ENCODE data around the gene UQCRHL.

Gene UQCRHL

DNA sequence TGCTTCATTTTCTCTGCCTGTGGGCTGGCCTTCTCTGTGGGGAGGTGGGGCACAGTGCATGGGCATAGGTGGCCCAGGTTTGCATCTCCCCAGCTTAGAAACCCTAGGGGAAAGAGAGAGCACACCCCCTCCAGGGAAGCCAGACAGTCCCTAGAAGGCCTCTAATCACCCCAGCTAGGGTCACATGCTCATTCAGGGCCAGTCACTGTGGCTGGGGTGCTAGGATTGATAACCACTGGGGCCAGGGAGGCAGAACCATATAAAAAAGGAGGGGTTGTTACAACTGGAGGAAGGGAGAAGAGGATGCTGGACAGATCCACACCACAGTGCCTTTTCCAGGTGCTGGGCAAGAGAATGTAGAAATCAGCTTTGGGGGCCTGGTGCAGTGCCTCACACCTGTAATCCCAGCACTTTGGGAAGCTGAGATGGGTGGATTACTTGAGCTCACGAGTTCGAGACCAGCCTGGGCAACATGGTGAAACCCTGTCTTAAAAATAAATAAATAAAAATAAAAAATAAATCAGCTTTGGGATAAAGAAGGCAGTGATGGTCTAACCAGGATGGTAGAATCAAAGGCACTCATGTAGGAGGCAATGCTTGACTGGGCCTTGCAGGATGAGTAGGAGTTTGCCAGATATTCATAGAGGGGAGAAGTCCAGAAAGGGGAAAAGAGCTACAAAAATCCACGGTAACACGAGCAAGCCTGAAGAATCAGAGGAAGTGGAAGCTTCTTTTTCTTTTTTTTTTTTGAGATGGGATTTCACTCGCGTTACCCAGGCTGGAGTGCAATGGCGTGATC is 29.3 kb downstream of the UQCRHL start:
- Histone ChIP-seq H3K4me1 (ENCODE audit: control insufficient read depth in 1 of 2, insufficient read depth in 1 of 2, low read depth in 1 of 2, low read length in 1 of 2) (no peaks in the 10 kb centered on the region), H3K9me3 (no peaks in the 10 kb centered on the region), H3K4me3 (ENCODE audit: low read depth in 1 of 2, low read length in 1 of 2) (no peak overlapping the region), H3K36me3 (no peaks in the 10 kb centered on the region), H3K27ac (no peak overlapping the region), H3K27me3 (no peaks in the 10 kb centered on the region)
- TF ChIP-seq CTCF (IDR thresholded peaks at IDR 0.05), result no peak

- no peak for TF ChIP-seq CTCF (IDR thresholded peaks at IDR 0.05)
- no peak overlapping the region for H3K4me3 ChIP-seq (ENCODE audit: low read depth in 1 of 2, low read length in 1 of 2)
Measured at GRCh38 chr1:15775706-15776105, 31.7 kb downstream of the UQCRHL start.

GRCh38 chr1:15771836-15772515 is 35.5 kb downstream of the UQCRHL start:
- no peaks in the 10 kb centered on the region for H3K36me3 ChIP-seq
- H3K4me1 ChIP-seq (ENCODE audit: control insufficient read depth in 1 of 2, insufficient read depth in 1 of 2, low read depth in 1 of 2, low read length in 1 of 2), result no peaks in the 10 kb centered on the region
- H3K4me3 ChIP-seq (ENCODE audit: low read depth in 1 of 2, low read length in 1 of 2), result no peak overlapping the region
- TF ChIP-seq CTCF (IDR thresholded peaks at IDR 0.05), result no peak
- H3K9me3 ChIP-seq, result no peaks in the 10 kb centered on the region
- peaks cover 25% of the 10 kb centered on the region for H3K27me3 ChIP-seq
- no peak overlapping the region for H3K27ac ChIP-seq

More at GRCh38 chr1:15775706-15776105, 31.7 kb downstream of the UQCRHL start:
- H3K27ac ChIP-seq, result no peak overlapping the region
- H3K9me3 ChIP-seq, result no peaks in the 10 kb centered on the region
- peaks cover 16% of the 10 kb centered on the region for H3K27me3 ChIP-seq
- H3K4me1 ChIP-seq (ENCODE audit: control insufficient read depth in 1 of 2, insufficient read depth in 1 of 2, low read depth in 1 of 2, low read length in 1 of 2), result no peaks in the 10 kb centered on the region
- no peaks in the 10 kb centered on the region for H3K36me3 ChIP-seq

- no peaks in the 10 kb centered on the region for H3K4me1 ChIP-seq (ENCODE audit: control insufficient read depth in 1 of 2, insufficient read depth in 1 of 2, low read depth in 1 of 2, low read length in 1 of 2)
- H3K9me3 ChIP-seq, result no peaks in the 10 kb centered on the region
- no peak for TF ChIP-seq CTCF (IDR thresholded peaks at IDR 0.05)
Measured at GRCh38 chr1:15770313-15770962, 37.0 kb downstream of the UQCRHL start.

GRCh38 chr1:15768388-15768787 is 39.1 kb downstream of the UQCRHL start:
- no peak overlapping the region for H3K4me3 ChIP-seq (ENCODE audit: low read depth in 1 of 2, low read length in 1 of 2)
- no peak for TF ChIP-seq CTCF (IDR thresholded peaks at IDR 0.05)
- H3K9me3 ChIP-seq, result no peaks in the 10 kb centered on the region
- H3K27ac ChIP-seq, result no peak overlapping the region
- H3K27me3 ChIP-seq, result peaks cover 43% of the 10 kb centered on the region
- no peaks in the 10 kb centered on the region for H3K36me3 ChIP-seq
- no peaks in the 10 kb centered on the region for H3K4me1 ChIP-seq (ENCODE audit: control insufficient read depth in 1 of 2, insufficient read depth in 1 of 2, low read depth in 1 of 2, low read length in 1 of 2)

More at GRCh38 chr1:15770313-15770962, 37.0 kb downstream of the UQCRHL start:
- H3K27me3 ChIP-seq, result peaks cover 30% of the 10 kb centered on the region
- H3K4me3 ChIP-seq (ENCODE audit: low read depth in 1 of 2, low read length in 1 of 2), result no peak overlapping the region
- no peak overlapping the region for H3K27ac ChIP-seq
- H3K36me3 ChIP-seq, result no peaks in the 10 kb centered on the region
